PC-9 (cell line): Measurements from ENCODE around the gene MYO1E.

Experiments
- CTCF ChIP-seq: fragments of 200-600 bp; sonication (generic); conservative IDR thresholded peaks from 2 replicates; pipeline ENCODE4 v1.6.1; 2017; ENCODE audit warnings: mixed run types, antibody characterized with exemption, mild to moderate bottlenecking, moderate library complexity
- EZH2 ChIP-seq: fragments of 200-600 bp; sonication (generic); IDR thresholded peaks from 2 replicates; pipeline ENCODE4 v1.8.0; 2017; ENCODE audit warnings: antibody characterized with exemption, low read depth

DNA sequence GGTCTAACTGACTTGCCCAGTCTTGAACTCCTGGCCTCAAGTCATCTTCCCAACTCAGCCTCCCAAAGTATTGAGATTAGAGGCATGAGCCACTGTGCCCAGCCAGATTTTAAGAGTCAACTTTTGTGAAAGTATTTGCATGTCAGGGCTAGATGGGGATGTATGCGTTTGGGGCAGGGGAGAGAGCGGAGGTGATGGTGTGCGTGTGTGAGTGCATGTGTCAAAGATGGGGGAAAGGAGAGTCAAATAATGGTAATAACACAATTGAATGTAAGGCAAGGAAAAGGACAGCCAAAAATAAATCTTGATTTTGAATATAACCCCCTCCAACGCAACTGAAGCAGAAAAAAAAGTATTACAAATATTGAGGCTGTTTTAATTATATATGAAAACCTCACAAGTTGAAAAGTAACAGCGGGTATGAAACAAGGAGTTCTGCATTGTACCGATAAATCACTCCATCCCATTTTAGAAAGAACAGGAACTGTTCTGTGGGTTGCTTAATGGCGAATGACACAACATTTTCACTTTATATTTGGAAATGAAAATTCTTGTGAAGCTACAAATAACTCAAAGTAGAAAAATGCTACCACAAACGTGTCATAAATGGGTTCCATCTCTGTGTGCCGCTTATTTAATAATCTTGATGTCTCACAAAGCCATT, 195.9 kb downstream of the MYO1E start:
- no peak for TF ChIP-seq CTCF
- TF ChIP-seq EZH2: no peak
